ENCODE results near the gene MAOB.

The MAOB gene

GRCh38 chrX:43881410-43882293 is 598 bp downstream of the MAOB start:
- no peak overlapping the region for H3K27ac ChIP-seq
- 0 out of 2 replicates have a peak, but pooled peaks cover 6% of the 10 kb centered on the region for H3K4me1 ChIP-seq
- TF ChIP-seq Cebpa-rat (IDR thresholded peaks at IDR 0.05) = no peak
- no peak overlapping the region for H3K9ac ChIP-seq
- H3K27me3 ChIP-seq = no peaks in the 10 kb centered on the region
- no peak overlapping the region for H3K4me2 ChIP-seq
- no peak overlapping the region for H3K4me3 ChIP-seq
- no peaks in the 10 kb centered on the region for H3K9me3 ChIP-seq
- H4K20me1 ChIP-seq = no peaks in the 10 kb centered on the region
- no peaks in the 10 kb centered on the region for H3K36me3 ChIP-seq

- no peak overlapping the region for H3K9ac ChIP-seq
- no peak for TF ChIP-seq Cebpa-rat (IDR thresholded peaks at IDR 0.05)
- H4K20me1 ChIP-seq = no peaks in the 10 kb centered on the region
- H3K4me1 ChIP-seq = 0 out of 2 replicates have a peak, but pooled peaks cover 9% of the 10 kb centered on the region
- no peak overlapping the region for H3K4me2 ChIP-seq
- H3K4me3 ChIP-seq = no peak overlapping the region
- no peaks in the 10 kb centered on the region for H3K36me3 ChIP-seq
- H3K27me3 ChIP-seq = no peaks in the 10 kb centered on the region
- no peak overlapping the region for H3K27ac ChIP-seq
- no peaks in the 10 kb centered on the region for H3K9me3 ChIP-seq
These were observed 1.8 kb downstream of the MAOB start for GRCh38 chrX:43880425-43880824.

DNA sequence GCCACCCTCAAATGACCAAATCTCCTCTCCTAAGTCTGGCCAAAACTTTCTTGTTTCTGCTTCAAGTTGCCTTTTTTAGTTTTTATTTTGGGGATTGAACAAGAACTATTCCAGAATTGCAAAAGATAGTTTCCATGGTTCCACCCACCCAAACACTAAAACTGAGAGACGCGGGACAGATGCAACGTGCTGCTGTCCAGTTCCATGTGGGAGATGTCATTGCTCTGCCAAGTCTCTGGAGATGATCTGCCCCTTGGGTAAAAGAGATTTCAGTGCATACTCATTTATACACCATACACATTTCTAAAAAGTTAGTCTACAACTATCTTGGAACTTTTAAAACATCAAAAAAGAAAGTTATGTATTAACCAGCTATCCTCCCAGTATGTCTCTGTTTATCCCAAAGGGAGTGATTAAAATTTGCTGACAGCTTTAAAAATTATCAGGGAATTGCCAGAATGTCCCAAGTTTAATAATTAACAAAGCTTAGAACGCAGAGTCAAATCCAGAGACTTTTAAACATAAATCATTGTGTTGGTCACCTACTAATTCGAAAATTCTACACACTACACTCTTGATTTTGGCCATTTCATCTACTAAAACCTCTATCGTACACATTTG is 3.2 kb downstream of the MAOB start:
- no peaks in the 10 kb centered on the region for H4K20me1 ChIP-seq
- no peak overlapping the region for H3K27ac ChIP-seq
- H3K27me3 ChIP-seq = no peaks in the 10 kb centered on the region
- H3K36me3 ChIP-seq = no peaks in the 10 kb centered on the region
- H3K4me1 ChIP-seq = 0 out of 2 replicates have a peak, but pooled peaks cover 9% of the 10 kb centered on the region
- no peaks in the 10 kb centered on the region for H3K9me3 ChIP-seq
- H3K4me2 ChIP-seq = no peak overlapping the region
- TF ChIP-seq Cebpa-rat (IDR thresholded peaks at IDR 0.05) = no peak
- no peak overlapping the region for H3K4me3 ChIP-seq
- no peak overlapping the region for H3K9ac ChIP-seq

DNA sequence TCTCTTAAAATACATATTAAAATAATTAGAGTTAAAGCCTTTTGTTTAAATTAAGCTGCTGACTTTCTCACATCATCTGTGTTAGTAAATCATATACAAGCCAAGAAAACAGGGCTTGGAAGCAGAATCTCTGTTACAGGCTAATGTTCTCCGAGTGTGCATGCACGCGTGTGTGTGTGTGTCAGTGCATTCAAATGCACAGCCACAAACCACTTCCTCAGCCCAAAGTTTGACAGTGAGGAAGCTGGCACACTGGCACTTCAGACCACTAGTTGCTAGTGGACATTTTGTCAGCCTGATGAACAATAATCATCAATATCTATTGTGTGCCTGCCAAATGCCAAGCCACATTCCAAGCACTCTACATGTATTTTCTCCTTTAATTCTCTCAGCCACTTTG is 5.6 kb downstream of the MAOB start:
- peak overlapping the region; percentile 16 for H3K4me2 ChIP-seq
- H3K4me1 ChIP-seq = 0 out of 2 replicates have a peak, but pooled peaks cover 9% of the 10 kb centered on the region
- no peak overlapping the region for H3K9ac ChIP-seq
- TF ChIP-seq Cebpa-rat (IDR thresholded peaks at IDR 0.05) = no peak
- no peaks in the 10 kb centered on the region for H3K36me3 ChIP-seq
- no peak overlapping the region for H3K27ac ChIP-seq
- H3K9me3 ChIP-seq = no peaks in the 10 kb centered on the region
- H3K27me3 ChIP-seq = no peaks in the 10 kb centered on the region
- no peak overlapping the region for H3K4me3 ChIP-seq
- H4K20me1 ChIP-seq = no peaks in the 10 kb centered on the region

GRCh38 chrX:43870758-43871419 is 11.4 kb downstream of the MAOB start:
- Histone ChIP-seq H3K36me3 (no peaks in the 10 kb centered on the region), H4K20me1 (no peaks in the 10 kb centered on the region), H3K4me2 (no peak overlapping the region), H3K27ac (no peak overlapping the region), H3K9ac (no peak overlapping the region), H3K9me3 (no peaks in the 10 kb centered on the region), H3K27me3 (no peaks in the 10 kb centered on the region), H3K4me3 (no peak overlapping the region), H3K4me1 (no peaks in the 10 kb centered on the region)
- no peak for TF ChIP-seq Cebpa-rat (IDR thresholded peaks at IDR 0.05)

- Histone ChIP-seq H3K9ac (no peak overlapping the region), H3K4me1 (no peaks in the 10 kb centered on the region), H3K27ac (no peak overlapping the region), H3K9me3 (no peaks in the 10 kb centered on the region), H3K4me2 (no peak overlapping the region), H3K4me3 (no peak overlapping the region), H3K27me3 (no peaks in the 10 kb centered on the region), H3K36me3 (no peaks in the 10 kb centered on the region), H4K20me1 (no peaks in the 10 kb centered on the region)
- TF ChIP-seq Cebpa-rat (IDR thresholded peaks at IDR 0.05) = no peak
These were observed 12.2 kb downstream of the MAOB start for GRCh38 chrX:43870011-43870410.

GRCh38 chrX:43868791-43869190 is 13.5 kb downstream of the MAOB start:
- H3K4me1 ChIP-seq = no peaks in the 10 kb centered on the region
- no peaks in the 10 kb centered on the region for H4K20me1 ChIP-seq
- H3K4me2 ChIP-seq = no peak overlapping the region
- no peak for TF ChIP-seq Cebpa-rat (IDR thresholded peaks at IDR 0.05)
- H3K9ac ChIP-seq = no peak overlapping the region
- H3K4me3 ChIP-seq = no peak overlapping the region
- no peak overlapping the region for H3K27ac ChIP-seq
- H3K36me3 ChIP-seq = no peaks in the 10 kb centered on the region
- H3K9me3 ChIP-seq = no peaks in the 10 kb centered on the region
- H3K27me3 ChIP-seq = no peaks in the 10 kb centered on the region

- Histone ChIP-seq H3K36me3 (no peaks in the 10 kb centered on the region), H3K27ac (no peak overlapping the region), H3K4me2 (no peak overlapping the region), H3K4me1 (no peaks in the 10 kb centered on the region), H3K4me3 (no peak overlapping the region), H3K9ac (no peak overlapping the region), H3K27me3 (no peaks in the 10 kb centered on the region), H3K9me3 (no peaks in the 10 kb centered on the region), H4K20me1 (no peaks in the 10 kb centered on the region)
- TF ChIP-seq Cebpa-rat (IDR thresholded peaks at IDR 0.05) = no peak
These were observed 15.8 kb downstream of the MAOB start for GRCh38 chrX:43866423-43866822.

- Histone ChIP-seq H3K9ac (no peak overlapping the region), H3K4me1 (no peaks in the 10 kb centered on the region), H4K20me1 (no peaks in the 10 kb centered on the region), H3K4me3 (no peak overlapping the region), H3K36me3 (no peaks in the 10 kb centered on the region), H3K27ac (no peak overlapping the region), H3K27me3 (no peaks in the 10 kb centered on the region), H3K4me2 (no peak overlapping the region), H3K9me3 (no peaks in the 10 kb centered on the region)
- no peak for TF ChIP-seq Cebpa-rat (IDR thresholded peaks at IDR 0.05)
These were observed 16.5 kb downstream of the MAOB start for GRCh38 chrX:43865791-43866190.

GRCh38 chrX:43862434-43862833 is 19.8 kb downstream of the MAOB start:
- H3K4me2 ChIP-seq = no peak overlapping the region
- TF ChIP-seq Cebpa-rat (IDR thresholded peaks at IDR 0.05) = no peak
- H3K27ac ChIP-seq = no peak overlapping the region
- H3K36me3 ChIP-seq = no peaks in the 10 kb centered on the region
- H3K4me3 ChIP-seq = no peak overlapping the region
- no peaks in the 10 kb centered on the region for H3K27me3 ChIP-seq
- no peaks in the 10 kb centered on the region for H4K20me1 ChIP-seq
- no peaks in the 10 kb centered on the region for H3K4me1 ChIP-seq
- H3K9me3 ChIP-seq = no peaks in the 10 kb centered on the region
- no peak overlapping the region for H3K9ac ChIP-seq
